GM12864 (cell line): ENCODE data around the gene SEC61A1.

Source experiments
- DNase-seq: peaks from one replicate; pipeline ENCODE4 v3.0.0-alpha.2; 2011; ENCODE audit warnings: low read depth
- H3K4me3 ChIP-seq: 2 replicates; pipeline ENCODE4 v1.5.1; 2011; ENCODE audit warnings: mild to moderate bottlenecking, low read depth, low read length, control low read depth
- CTCF ChIP-seq: IDR thresholded peaks from 2 replicates; pipeline ENCODE4 v1.5.1; 2011; ENCODE audit warnings: low read depth, mild to moderate bottlenecking, moderate library complexity, low read length, control low read depth, inconsistent platforms; ENCODE audit errors: missing control alignments

Gene SEC61A1

GRCh38 chr3:128107834-128108233 lies 55.6 kb downstream of the SEC61A1 start:
- no peak for DNase-seq
- TF ChIP-seq CTCF: no peak
- H3K4me3 ChIP-seq: no peak overlapping the region

GRCh38 chr3:128111147-128111546 lies 58.9 kb downstream of the SEC61A1 start:
- DNase-seq: no peak

GRCh38 chr3:128112357-128112968 lies 60.2 kb downstream of the SEC61A1 start:
- TF ChIP-seq CTCF: no peak
- H3K4me3 ChIP-seq: no peak overlapping the region
- no peak for DNase-seq

More at GRCh38 chr3:128111147-128111546, 58.9 kb downstream of the SEC61A1 start:
- no peak overlapping the region for H3K4me3 ChIP-seq
- no peak for TF ChIP-seq CTCF

- H3K4me3 ChIP-seq: peak overlapping the region; percentile 6
- no peak for DNase-seq
- TF ChIP-seq CTCF: no peak
Measured at GRCh38 chr3:128113817-128114794, 61.9 kb downstream of the SEC61A1 start.
